HepG2 (cell line): ENCODE data around the gene WNK1. TPM values are rescaled to one million over a fixed set of nuclear protein-coding genes. Genes with fewer than 3 reads are reported as not detected.
A peak's percentile ranks its signal among the peaks of the same experiment; 100 is the strongest.

Experiments
- ATF4 ChIP-seq, 2 experiments: fragments of 450-650 bp in 1 of 2; sonication (generic) in 1 of 2; formaldehyde crosslinking; IDR thresholded peaks; 2 replicates each; pipeline versions ENCODE4 v1.5.0 to v1.8.0; 2020 to 2022; ENCODE audit warnings: mild to moderate bottlenecking in 1 of 2, missing genetic modification reagents in 1 of 2
- BCL6 ChIP-seq: IDR thresholded peaks from 2 replicates; pipeline ENCODE4 v1.6.1; 2016; ENCODE audit warnings: missing genetic modification reagents, missing compliant biosample characterization
- CREBL2 ChIP-seq: sonication (generic); formaldehyde crosslinking; IDR thresholded peaks from 2 replicates; pipeline ENCODE4 v1.8.1; 2023; ENCODE audit warnings: missing genetic modification reagents, mild to moderate bottlenecking, borderline replicate concordance
- DBP ChIP-seq: sonication (generic); formaldehyde crosslinking; IDR thresholded peaks from 2 replicates; pipeline ENCODE4 v1.4.0; 2020; ENCODE audit warnings: missing genetic modification reagents; ENCODE audit errors: not compliant biosample characterization
- EEA1 ChIP-seq: sonication (generic); formaldehyde crosslinking; IDR thresholded peaks from 2 replicates; pipeline ENCODE4 v1.5.1; 2020; ENCODE audit warnings: mild to moderate bottlenecking, missing genetic modification reagents, borderline replicate concordance
- ELF3 ChIP-seq: IDR thresholded peaks from 2 replicates; pipeline ENCODE4 v1.6.1; 2016; ENCODE audit warnings: missing genetic modification reagents, missing compliant biosample characterization
- ERF ChIP-seq: IDR thresholded peaks from 2 replicates; pipeline ENCODE4 v1.6.1; 2018; ENCODE audit warnings: missing biosample characterization, missing genetic modification reagents
- FOXK1 ChIP-seq: sonication (generic); formaldehyde crosslinking; IDR thresholded peaks from 2 replicates; pipeline ENCODE4 v1.4.0; 2020; ENCODE audit warnings: low read depth, missing genetic modification reagents, borderline replicate concordance
- HDAC6 ChIP-seq: fragments of 200-600 bp; sonication (generic); IDR thresholded peaks from 2 replicates; pipeline ENCODE4 v1.7.0; 2017; ENCODE audit warnings: mild to moderate bottlenecking, antibody characterized with exemption, low read length, low read depth
- HMG20B ChIP-seq: conservative IDR thresholded peaks from 2 replicates; pipeline ENCODE4 v1.6.1; 2016; ENCODE audit warnings: missing genetic modification reagents, missing compliant biosample characterization
- KMT2B ChIP-seq: IDR thresholded peaks from 2 replicates; pipeline ENCODE4 v1.6.1; 2016; ENCODE audit warnings: missing genetic modification reagents, missing compliant biosample characterization
- NBN ChIP-seq: fragments of 450-650 bp; conservative IDR thresholded peaks from 2 replicates; pipeline ENCODE4 v1.6.1; 2017
- PHF21A ChIP-seq: sonication (generic); formaldehyde crosslinking; IDR thresholded peaks from 2 replicates; pipeline ENCODE4 v1.5.0; 2020; ENCODE audit warnings: mild to moderate bottlenecking, missing genetic modification reagents
- XBP1 ChIP-seq: sonication (generic); formaldehyde crosslinking; IDR thresholded peaks from 2 replicates; pipeline ENCODE4 v1.5.0; 2020; ENCODE audit warnings: missing genetic modification reagents
- ZEB1 ChIP-seq: IDR thresholded peaks from 2 replicates; pipeline ENCODE4 v1.6.1; 2012; ENCODE audit warnings: mild to moderate bottlenecking, low read depth, inconsistent platforms; ENCODE audit not compliant: insufficient replicate concordance
- ZNF350 ChIP-seq: sonication (generic); formaldehyde crosslinking; IDR thresholded peaks from 2 replicates; pipeline ENCODE4 v1.4.0; 2020; ENCODE audit warnings: mild to moderate bottlenecking, low read depth, missing genetic modification reagents, borderline replicate concordance
- ZNF446 ChIP-seq: sonication (generic); formaldehyde crosslinking; IDR thresholded peaks from 2 replicates; pipeline ENCODE4 v1.5.0; 2020; ENCODE audit warnings: mild to moderate bottlenecking, missing genetic modification reagents
- ZNF574 ChIP-seq: sonication (generic); formaldehyde crosslinking; IDR thresholded peaks from 2 replicates; pipeline ENCODE4 v1.4.0; 2020; ENCODE audit warnings: missing genetic modification reagents
- ZNF703 ChIP-seq: sonication (generic); formaldehyde crosslinking; IDR thresholded peaks from 2 replicates; pipeline ENCODE4 v1.5.1; 2020; ENCODE audit warnings: missing genetic modification reagents, mild to moderate bottlenecking, moderate library complexity, borderline replicate concordance
- ZNF747 ChIP-seq: sonication (generic); formaldehyde crosslinking; IDR thresholded peaks from 2 replicates; pipeline ENCODE4 v1.8.1; 2023; ENCODE audit warnings: missing genetic modification reagents, mild to moderate bottlenecking, borderline replicate concordance
- ZNF782 ChIP-seq: sonication (generic); formaldehyde crosslinking; IDR thresholded peaks from 2 replicates; pipeline ENCODE4 v1.4.0; 2020; ENCODE audit warnings: missing genetic modification reagents, mild to moderate bottlenecking, borderline replicate concordance
- ZNF790 ChIP-seq: sonication (generic); formaldehyde crosslinking; IDR thresholded peaks from 2 replicates; pipeline ENCODE4 v1.8.0; 2022; ENCODE audit warnings: missing genetic modification reagents, mild to moderate bottlenecking, borderline replicate concordance
- ZNF883 ChIP-seq: sonication (generic); formaldehyde crosslinking; IDR thresholded peaks from 2 replicates; pipeline ENCODE4 v1.5.1; 2020; ENCODE audit warnings: mild to moderate bottlenecking, missing genetic modification reagents; ENCODE audit errors: not compliant biosample characterization
- ZSCAN12 ChIP-seq: sonication (generic); formaldehyde crosslinking; IDR thresholded peaks from 2 replicates; pipeline ENCODE4 v1.9.0; 2021; ENCODE audit warnings: mild to moderate bottlenecking, missing genetic modification reagents
- polyA plus RNA-seq, 8 experiments: library from polyadenylated mRNA; depleted of rRNA in 3 of 8; stranded (reverse) in 7 of 8; unstranded in 1 of 8; fragments of >200 nt; fragmentation: Illumina TruSeq in 4 of 8; extraction: Trizol in 4 of 8; gene quantifications; 2 replicates each; pipeline versions ENCODE4 v1.2.1 to v1.2.3, GENCODE V29; 2011 to 2016; ENCODE audit warnings: low read depth in 4 of 8, missing spikeins in 1 of 8, mixed read lengths in 1 of 8; ENCODE audit not compliant: insufficient read depth in 1 of 8
- total RNA-seq, 5 experiments: library from RNA; depleted of rRNA; stranded (reverse); fragments of >200 nt; fragmentation: Illumina TruSeq; extraction: Trizol; gene quantifications; 2 replicates each; pipeline ENCODE4 v1.2.3, GENCODE V29; 2016; ENCODE audit warnings: low read depth in 1 of 5
- TF ChIP-seq, protein P1 (sequence below): IDR thresholded peaks from 2 replicates; pipeline ENCODE4 v1.6.1; 2012; ENCODE audit warnings: inconsistent platforms

WNK1 gene
- total and polyA plus RNA-seq, 2 of the 13 experiments (the other 11 are each of a cell fraction or from before 2014, with no cell fraction given) = 31.1 to 54.8 TPM

GRCh38 chr12:949453-950191, 197.2 kb downstream of the WNK1 start, which contains the start of gene RAD52 (continued):
- no peak for TF ChIP-seq NBN
- no peak for TF ChIP-seq ZSCAN12
- no peak for TF ChIP-seq HDAC6
- TF ChIP-seq HMG20B (CRISPR knock-in tag) = peak; percentile 42; the same call in 1 of the 2 replicates
- no peak for TF ChIP-seq XBP1
- TF ChIP-seq DBP = no peak
- TF ChIP-seq FOXK1 = peak; percentile 85; the same call in 1 of the 2 replicates
- peak; percentile 94 for TF ChIP-seq PHF21A (CRISPR knock-in tag)
- TF ChIP-seq ZNF747 = no peak
- TF ChIP-seq ZNF782 (CRISPR knock-in tag) = no peak; the same call in 1 of the 2 replicates
- no peak for TF ChIP-seq ZNF446 (CRISPR knock-in tag)
- no peak; a peak in 1 of 4 replicates for TF ChIP-seq ATF4 (CRISPR knock-in tag; IDR thresholded peaks at IDR 0.05)
- peak; percentile 52; the same call in 1 of the 2 replicates for TF ChIP-seq ERF (CRISPR knock-in tag)
- peak; percentile 86; the same call in 1 of the 2 replicates for TF ChIP-seq ZNF350 (CRISPR knock-in tag)
- TF ChIP-seq EEA1 (CRISPR knock-in tag) = no peak
- no peak for TF ChIP-seq ZNF883 (CRISPR knock-in tag)
- no peak for TF ChIP-seq CREBL2
- peak; percentile 33; the same call in 1 of the 2 replicates for TF ChIP-seq BCL6 (CRISPR knock-in tag)
- peak; percentile 89 for TF ChIP-seq ZNF574 (CRISPR knock-in tag)
- TF ChIP-seq ZNF790 = 0 out of 2 replicates have a peak, but pooled peaks have one; percentile 38
- TF ChIP-seq ZNF703 (CRISPR knock-in tag) = no peak
- TF ChIP-seq ZEB1 = no peak
- peak; percentile 82 for TF ChIP-seq ELF3
- TF ChIP-seq KMT2B (CRISPR knock-in tag) = peak; percentile 84
- TF ChIP-seq, protein P1, sequence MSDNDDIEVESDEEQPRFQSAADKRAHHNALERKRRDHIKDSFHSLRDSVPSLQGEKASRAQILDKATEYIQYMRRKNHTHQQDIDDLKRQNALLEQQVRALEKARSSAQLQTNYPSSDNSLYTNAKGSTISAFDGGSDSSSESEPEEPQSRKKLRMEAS = peak; percentile 37; the same call in 1 of the 2 replicates
